HepG2 (cell line): ENCODE data around the gene RFC1. TPM values are rescaled to one million over a fixed set of nuclear protein-coding genes. Genes with fewer than 3 reads are reported as not detected.

Experiments used
- AKNA ChIP-seq: sonication (generic); formaldehyde crosslinking; IDR thresholded peaks from 2 replicates; pipeline ENCODE4 v1.4.0; 2020; ENCODE audit warnings: missing genetic modification reagents, borderline replicate concordance
- FOXJ3 ChIP-seq: sonication (generic); formaldehyde crosslinking; IDR thresholded peaks from 2 replicates; pipeline ENCODE4 v1.4.0; 2020; ENCODE audit warnings: missing genetic modification reagents, mild to moderate bottlenecking, borderline replicate concordance
- ISL2 ChIP-seq: sonication (generic); formaldehyde crosslinking; IDR thresholded peaks from 2 replicates; pipeline ENCODE4 v1.5.0; 2020; ENCODE audit warnings: missing genetic modification reagents
- KLF16 ChIP-seq, 2 experiments: sonication (generic) in 1 of 2; formaldehyde crosslinking in 1 of 2; IDR thresholded peaks; 2 replicates each; pipeline versions ENCODE4 v1.6.1 to v1.8.0; 2016 to 2023; ENCODE audit warnings: missing genetic modification reagents in 2 of 2, missing compliant biosample characterization in 1 of 2
- MIXL1 ChIP-seq: IDR thresholded peaks from 2 replicates; pipeline ENCODE4 v1.6.1; 2016
- RFXANK ChIP-seq: IDR thresholded peaks from 2 replicates; pipeline ENCODE4 v1.6.1; 2016
- U2AF2 ChIP-seq: fragments of 200-400 bp; formaldehyde crosslinking; IDR thresholded peaks from 2 replicates; pipeline ENCODE4 v1.6.1; 2017; ENCODE audit warnings: low read depth, mild to moderate bottlenecking, low read length
- ZBTB7A ChIP-seq: sonication (generic); formaldehyde crosslinking; IDR thresholded peaks from 2 replicates; pipeline ENCODE4 v1.8.0; 2022; ENCODE audit warnings: mild to moderate bottlenecking, missing genetic modification reagents
- ZNF788 ChIP-seq: sonication (generic); formaldehyde crosslinking; IDR thresholded peaks from 2 replicates; pipeline ENCODE4 v1.5.0; 2020; ENCODE audit warnings: mild to moderate bottlenecking, missing genetic modification reagents, borderline replicate concordance
- ZNF891 ChIP-seq: sonication (generic); formaldehyde crosslinking; IDR thresholded peaks from 2 replicates; pipeline ENCODE4 v1.5.0; 2020; ENCODE audit warnings: mild to moderate bottlenecking, missing genetic modification reagents
- polyA plus RNA-seq, 8 experiments: library from polyadenylated mRNA; depleted of rRNA in 3 of 8; stranded (reverse) in 7 of 8; unstranded in 1 of 8; fragments of >200 nt; fragmentation: Illumina TruSeq in 4 of 8; extraction: Trizol in 4 of 8; gene quantifications; 2 replicates each; pipeline versions ENCODE4 v1.2.1 to v1.2.3, GENCODE V29; 2011 to 2016; ENCODE audit warnings: low read depth in 4 of 8, missing spikeins in 1 of 8, mixed read lengths in 1 of 8; ENCODE audit not compliant: insufficient read depth in 1 of 8
- total RNA-seq, 5 experiments: library from RNA; depleted of rRNA; stranded (reverse); fragments of >200 nt; fragmentation: Illumina TruSeq; extraction: Trizol; gene quantifications; 2 replicates each; pipeline ENCODE4 v1.2.3, GENCODE V29; 2016; ENCODE audit warnings: low read depth in 1 of 5
- TF ChIP-seq, protein P1 (sequence below): sonication (generic); formaldehyde crosslinking; IDR thresholded peaks from 2 replicates; pipeline ENCODE4 v1.9.0; 2021; ENCODE audit warnings: missing genetic modification reagents, mild to moderate bottlenecking, borderline replicate concordance
- TF ChIP-seq, protein P2 (sequence below): sonication (generic); formaldehyde crosslinking; IDR thresholded peaks from 2 replicates; pipeline ENCODE4 v1.4.0; 2020; ENCODE audit warnings: missing genetic modification reagents
- TF ChIP-seq, protein P3 (sequence below): sonication (generic); formaldehyde crosslinking; IDR thresholded peaks from 2 replicates; pipeline ENCODE4 v1.5.0; 2020; ENCODE audit warnings: mild to moderate bottlenecking, missing genetic modification reagents

Gene RFC1
- total and polyA plus RNA-seq, 2 of the 13 experiments (the other 11 are each of a cell fraction or from before 2014, with no cell fraction given), result 15.9 to 78.8 TPM

- TF ChIP-seq AKNA (CRISPR knock-in tag) (peak; percentile 91; the same call in 1 of the 2 replicates), KLF16 (CRISPR knock-in tag; IDR thresholded peaks at IDR 0.05) (peak; percentile 95 to 97; a peak in 3 of 4 replicates), U2AF2 (no peak), FOXJ3 (CRISPR knock-in tag) (no peak; the same call in 1 of the 2 replicates), MIXL1 (CRISPR knock-in tag) (peak; percentile 87), ZNF788 (CRISPR knock-in tag) (peak; percentile 99), ZBTB7A (CRISPR knock-in tag) (peak; percentile 92; the same call in 1 of the 2 replicates), ZNF891 (CRISPR knock-in tag) (peak; percentile 96), RFXANK (CRISPR knock-in tag) (no peak), ISL2 (peak; percentile 87)
- TF ChIP-seq, protein P1, sequence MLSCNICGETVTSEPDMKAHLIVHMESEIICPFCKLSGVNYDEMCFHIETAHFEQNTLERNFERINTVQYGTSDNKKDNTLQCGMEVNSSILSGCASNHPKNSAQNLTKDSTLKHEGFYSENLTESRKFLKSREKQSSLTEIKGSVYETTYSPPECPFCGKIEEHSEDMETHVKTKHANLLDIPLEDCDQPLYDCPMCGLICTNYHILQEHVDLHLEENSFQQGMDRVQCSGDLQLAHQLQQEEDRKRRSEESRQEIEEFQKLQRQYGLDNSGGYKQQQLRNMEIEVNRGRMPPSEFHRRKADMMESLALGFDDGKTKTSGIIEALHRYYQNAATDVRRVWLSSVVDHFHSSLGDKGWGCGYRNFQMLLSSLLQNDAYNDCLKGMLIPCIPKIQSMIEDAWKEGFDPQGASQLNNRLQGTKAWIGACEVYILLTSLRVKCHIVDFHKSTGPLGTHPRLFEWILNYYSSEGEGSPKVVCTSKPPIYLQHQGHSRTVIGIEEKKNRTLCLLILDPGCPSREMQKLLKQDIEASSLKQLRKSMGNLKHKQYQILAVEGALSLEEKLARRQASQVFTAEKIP (CRISPR knock-in tag), result peak; percentile 75; the same call in 1 of the 2 replicates
- TF ChIP-seq, protein P2, sequence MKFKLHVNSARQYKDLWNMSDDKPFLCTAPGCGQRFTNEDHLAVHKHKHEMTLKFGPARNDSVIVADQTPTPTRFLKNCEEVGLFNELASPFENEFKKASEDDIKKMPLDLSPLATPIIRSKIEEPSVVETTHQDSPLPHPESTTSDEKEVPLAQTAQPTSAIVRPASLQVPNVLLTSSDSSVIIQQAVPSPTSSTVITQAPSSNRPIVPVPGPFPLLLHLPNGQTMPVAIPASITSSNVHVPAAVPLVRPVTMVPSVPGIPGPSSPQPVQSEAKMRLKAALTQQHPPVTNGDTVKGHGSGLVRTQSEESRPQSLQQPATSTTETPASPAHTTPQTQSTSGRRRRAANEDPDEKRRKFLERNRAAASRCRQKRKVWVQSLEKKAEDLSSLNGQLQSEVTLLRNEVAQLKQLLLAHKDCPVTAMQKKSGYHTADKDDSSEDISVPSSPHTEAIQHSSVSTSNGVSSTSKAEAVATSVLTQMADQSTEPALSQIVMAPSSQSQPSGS (CRISPR knock-in tag), result peak; percentile 90
- TF ChIP-seq, protein P3, sequence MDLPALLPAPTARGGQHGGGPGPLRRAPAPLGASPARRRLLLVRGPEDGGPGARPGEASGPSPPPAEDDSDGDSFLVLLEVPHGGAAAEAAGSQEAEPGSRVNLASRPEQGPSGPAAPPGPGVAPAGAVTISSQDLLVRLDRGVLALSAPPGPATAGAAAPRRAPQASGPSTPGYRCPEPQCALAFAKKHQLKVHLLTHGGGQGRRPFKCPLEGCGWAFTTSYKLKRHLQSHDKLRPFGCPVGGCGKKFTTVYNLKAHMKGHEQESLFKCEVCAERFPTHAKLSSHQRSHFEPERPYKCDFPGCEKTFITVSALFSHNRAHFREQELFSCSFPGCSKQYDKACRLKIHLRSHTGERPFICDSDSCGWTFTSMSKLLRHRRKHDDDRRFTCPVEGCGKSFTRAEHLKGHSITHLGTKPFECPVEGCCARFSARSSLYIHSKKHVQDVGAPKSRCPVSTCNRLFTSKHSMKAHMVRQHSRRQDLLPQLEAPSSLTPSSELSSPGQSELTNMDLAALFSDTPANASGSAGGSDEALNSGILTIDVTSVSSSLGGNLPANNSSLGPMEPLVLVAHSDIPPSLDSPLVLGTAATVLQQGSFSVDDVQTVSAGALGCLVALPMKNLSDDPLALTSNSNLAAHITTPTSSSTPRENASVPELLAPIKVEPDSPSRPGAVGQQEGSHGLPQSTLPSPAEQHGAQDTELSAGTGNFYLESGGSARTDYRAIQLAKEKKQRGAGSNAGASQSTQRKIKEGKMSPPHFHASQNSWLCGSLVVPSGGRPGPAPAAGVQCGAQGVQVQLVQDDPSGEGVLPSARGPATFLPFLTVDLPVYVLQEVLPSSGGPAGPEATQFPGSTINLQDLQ (CRISPR knock-in tag), result peak; percentile 97
Observed at GRCh38 chr4:39365830-39366771, at the start of gene RFC1 (continued).
